Vagina (tissue), 2 donors: ENCODE data around the gene EXOC6. TPM values are rescaled to one million over a fixed set of nuclear protein-coding genes. Genes with fewer than 3 reads are reported as not detected.
"Not testable (repeated sequence)": the region's sequence is repeated elsewhere in the genome, so short reads cannot be mapped to it uniquely, and the experiment has no call there.

Experiments
- DNase-seq, 2 donors: peaks; one replicate each; pipeline ENCODE4 v3.0.0-alpha.2; 2017; ENCODE audit errors: extremely low spot score in 2 of 2
- H3K27ac ChIP-seq: fragments of 200-600 bp; sonication (generic); one replicate; pipeline ENCODE4 v1.5.1; 2019
- H3K27me3 ChIP-seq: fragments of 200-600 bp; sonication (generic); one replicate; pipeline ENCODE4 v1.5.1; 2019
- H3K36me3 ChIP-seq, 2 donors: fragments of 200-600 bp; sonication (generic); one replicate each; pipeline ENCODE4 v1.5.1; 2017 to 2019
- H3K4me1 ChIP-seq: fragments of 200-600 bp; sonication (generic); one replicate; pipeline ENCODE4 v1.5.1; 2019
- H3K4me3 ChIP-seq, 2 donors: fragments of 200-600 bp; sonication (generic); 1 replicate in 1 of 2; 2 replicates in 1 of 2; pipeline ENCODE4 v1.5.1; 2016 to 2019
- H3K9me3 ChIP-seq: fragments of 200-600 bp; sonication (generic); one replicate; pipeline ENCODE4 v1.5.1; 2019
- CTCF ChIP-seq, 3 experiments: fragments of 450-650 bp in 2 of 3; fragments of 200-600 bp in 1 of 3; sonication (generic) in 1 of 3; IDR thresholded peaks; one replicate each; pipeline ENCODE4 v1.5.1; 2017 to 2019; ENCODE audit warnings: antibody characterized with exemption in 3 of 3, mild to moderate bottlenecking in 2 of 3, moderate library complexity in 2 of 3
- POLR2A ChIP-seq, 2 donors: fragments of 450-650 bp; IDR thresholded peaks; one replicate each; pipeline ENCODE4 v1.6.1; 2017; ENCODE audit warnings: antibody characterized with exemption in 2 of 2, mild to moderate bottlenecking in 2 of 2, moderate library complexity in 2 of 2
- POLR2AphosphoS5 ChIP-seq, 2 donors: sonication (generic); formaldehyde crosslinking; IDR thresholded peaks; one replicate each; pipeline ENCODE4 v1.9.0; 2017; ENCODE audit warnings: antibody characterized with exemption in 2 of 2, mild to moderate bottlenecking in 2 of 2, low read depth in 1 of 2; ENCODE audit not compliant: insufficient read depth in 1 of 2
- intact Hi-C: fragments of 100-400 bp; cut with DNase I; formaldehyde crosslinking; loops from one replicate; pipeline ENCODE4 v1.15.1; 2023
- small RNA-seq: library from RNA; depleted of rRNA; stranded (forward); fragments of <200 nt; gene quantifications from one replicate; pipeline ENCODE3, GENCODE V24; 2016
- total RNA-seq: library from RNA; depleted of rRNA; stranded (reverse); fragments of >200 nt; gene quantifications from one replicate; pipeline ENCODE4 v1.2.3, GENCODE V29; 2016

EXOC6 gene
- total RNA-seq, 1 donor from 2014 or later: 9.3 TPM

GRCh38 chr10:93098816-93099215 lies 250.5 kb downstream of the EXOC6 start:
- peak in 1 of 2 donors; percentile 13 for DNase-seq
- no peaks in the 10 kb centered on the region for H3K4me1 ChIP-seq
- intact Hi-C loops: no loop called here
- H3K9me3 ChIP-seq: no peaks in the 10 kb centered on the region
- no peak overlapping the region for H3K4me3 ChIP-seq
- no peaks in the 10 kb centered on the region for H3K27me3 ChIP-seq
- H3K27ac ChIP-seq: no peak overlapping the region
- no peak for TF ChIP-seq CTCF (IDR thresholded peaks at IDR 0.05)
- no peak for TF ChIP-seq POLR2AphosphoS5 (IDR thresholded peaks at IDR 0.05; ENCODE audit: insufficient read depth in 1 of 2, low read depth in 1 of 2)
- no peak for TF ChIP-seq POLR2A (IDR thresholded peaks at IDR 0.05)
- H3K36me3 ChIP-seq: no peaks in the 10 kb centered on the region

GRCh38 chr10:93099670-93100069 lies 251.3 kb downstream of the EXOC6 start:
- no peak overlapping the region for H3K4me3 ChIP-seq
- DNase-seq: no peak
- TF ChIP-seq CTCF (IDR thresholded peaks at IDR 0.05): no peak
- no peaks in the 10 kb centered on the region for H3K27me3 ChIP-seq
- intact Hi-C loops: no loop called here
- H3K27ac ChIP-seq: no peak overlapping the region
- no peaks in the 10 kb centered on the region for H3K9me3 ChIP-seq
- H3K36me3 ChIP-seq: no peaks in the 10 kb centered on the region
- H3K4me1 ChIP-seq: no peaks in the 10 kb centered on the region

GRCh38 chr10:93101148-93101547 lies 252.8 kb downstream of the EXOC6 start:
- H3K27ac ChIP-seq, intact Hi-C loops, H3K4me3 ChIP-seq, H3K36me3 ChIP-seq, H3K4me1 ChIP-seq, DNase-seq, H3K27me3 ChIP-seq, H3K9me3 ChIP-seq: not testable (repeated sequence)

- no peak for TF ChIP-seq POLR2A (IDR thresholded peaks at IDR 0.05)
- no peak for TF ChIP-seq CTCF (IDR thresholded peaks at IDR 0.05)
- TF ChIP-seq POLR2AphosphoS5 (IDR thresholded peaks at IDR 0.05; ENCODE audit: insufficient read depth in 1 of 2, low read depth in 1 of 2): no peak
- Histone ChIP-seq H3K4me3 (no peak overlapping the region), H3K4me1 (no peaks in the 10 kb centered on the region), H3K36me3 (no peaks in the 10 kb centered on the region), H3K27ac (no peak overlapping the region), H3K9me3 (no peaks in the 10 kb centered on the region), H3K27me3 (no peaks in the 10 kb centered on the region)
- intact Hi-C loops: no loop called here
- DNase-seq: no peak
Measured at GRCh38 chr10:93103953-93104352, 255.6 kb downstream of the EXOC6 start.

- Histone ChIP-seq H3K27me3 (no peaks in the 10 kb centered on the region), H3K36me3 (no peaks in the 10 kb centered on the region), H3K4me3 (no peak overlapping the region), H3K27ac (no peak overlapping the region), H3K9me3 (no peaks in the 10 kb centered on the region), H3K4me1 (no peaks in the 10 kb centered on the region)
- intact Hi-C loops: no loop called here
- no peak for TF ChIP-seq CTCF (IDR thresholded peaks at IDR 0.05)
- no peak for TF ChIP-seq POLR2AphosphoS5 (IDR thresholded peaks at IDR 0.05; ENCODE audit: insufficient read depth in 1 of 2, low read depth in 1 of 2)
- TF ChIP-seq POLR2A (IDR thresholded peaks at IDR 0.05): no peak
- DNase-seq: peak in 1 of 2 donors; percentile 58
Measured at GRCh38 chr10:93106631-93107072, 258.3 kb downstream of the EXOC6 start.

Small RNA genes within 50 kb of the gene (small RNA-seq; reads per million reads assigned to genes)
- gene AL392103.1: not detected

Other genes with a start within 250 kb of the EXOC6 start
- 6.1 TPM for gene HHEX, start 158.6 kb upstream of the EXOC6 start, total RNA-seq
- not detected for gene CYP26C1, start 212.3 kb downstream of the EXOC6 start, total RNA-seq
- not detected for gene CYP26A1, start 225.4 kb downstream of the EXOC6 start, total RNA-seq